Activated effector memory CD4-positive, alpha-beta T cell treated with Interleukin-2 at 50 U/mL for 16 hours (primary cell): ENCODE results near the gene NABP2.
A peak's percentile ranks its signal among the peaks of the same experiment; 100 is the strongest.

Experiments
- DNase-seq: peaks from one replicate; pipeline ENCODE4 v3.0.0-alpha.2; 2020

The NABP2 gene

DNA sequence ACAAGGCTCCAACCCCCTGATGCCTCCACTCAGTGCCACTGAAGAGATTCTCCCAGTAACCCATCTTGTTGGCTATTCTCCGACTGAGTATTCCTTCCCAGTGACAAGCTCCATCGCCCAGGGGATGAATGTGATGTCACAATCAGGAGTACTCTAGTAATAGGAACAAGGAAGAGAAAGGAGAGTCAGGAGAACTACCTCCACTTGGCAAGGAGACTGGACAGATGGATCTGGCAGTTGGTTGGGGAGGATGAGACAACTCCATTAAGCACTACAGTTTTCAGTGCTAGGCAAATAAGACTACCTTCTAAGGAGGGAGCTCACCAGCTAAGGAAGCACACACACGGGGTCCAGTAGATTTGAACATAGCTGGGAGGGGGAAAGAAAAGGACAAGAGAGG is 7.7 kb upstream of the NABP2 start:
- no peak for DNase-seq

DNA sequence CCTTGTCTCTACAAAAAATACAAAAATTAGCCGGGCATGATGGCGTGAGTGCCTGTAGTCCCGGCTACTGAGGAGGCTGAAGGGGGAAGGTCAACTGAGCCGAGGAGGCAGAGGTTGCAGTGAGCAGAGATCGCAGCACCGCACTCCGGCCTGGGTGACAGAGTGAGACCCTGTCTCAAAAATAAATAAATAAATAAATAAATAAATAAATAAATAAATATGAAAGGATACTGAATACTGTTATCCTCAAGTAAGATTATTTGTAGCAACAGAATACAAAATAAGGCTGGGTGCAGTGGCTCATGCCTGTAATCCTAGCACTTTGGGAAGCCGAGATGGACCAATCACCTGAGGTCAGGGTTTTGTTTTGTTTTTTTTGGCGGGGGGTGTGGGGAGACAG is 4.3 kb upstream of the NABP2 start:
- DNase-seq, result no peak

DNA sequence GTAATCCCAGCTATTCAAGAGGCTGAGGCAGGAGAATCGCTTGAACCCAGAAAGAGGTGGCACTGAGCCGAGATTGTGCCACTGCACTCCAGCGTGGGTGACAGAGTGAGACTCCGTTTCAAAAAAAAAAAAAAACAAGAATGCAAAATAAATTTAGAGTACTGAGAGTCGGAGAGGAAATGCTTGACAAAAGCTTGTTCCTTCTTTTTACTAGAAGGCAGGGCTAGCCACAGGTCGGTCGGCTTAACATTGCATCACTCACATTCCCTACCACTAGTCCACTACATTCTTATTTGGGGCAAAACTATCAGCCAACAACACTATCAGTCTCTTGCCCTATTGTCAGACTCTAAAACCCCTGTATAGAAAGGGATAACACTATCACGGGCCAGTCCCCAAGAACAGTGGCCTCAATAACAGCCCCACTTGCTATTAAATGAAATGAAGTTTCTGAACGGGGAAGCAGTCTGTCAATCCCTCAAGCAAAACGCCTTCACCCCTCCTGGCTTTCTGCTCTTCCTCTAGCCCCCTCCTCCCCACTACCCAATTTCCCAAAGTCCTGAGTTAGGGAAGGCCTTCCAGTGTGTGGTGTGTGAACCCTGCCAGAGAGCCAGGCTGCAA is 3.4 kb upstream of the NABP2 start:
- DNase-seq, result no peak

DNA sequence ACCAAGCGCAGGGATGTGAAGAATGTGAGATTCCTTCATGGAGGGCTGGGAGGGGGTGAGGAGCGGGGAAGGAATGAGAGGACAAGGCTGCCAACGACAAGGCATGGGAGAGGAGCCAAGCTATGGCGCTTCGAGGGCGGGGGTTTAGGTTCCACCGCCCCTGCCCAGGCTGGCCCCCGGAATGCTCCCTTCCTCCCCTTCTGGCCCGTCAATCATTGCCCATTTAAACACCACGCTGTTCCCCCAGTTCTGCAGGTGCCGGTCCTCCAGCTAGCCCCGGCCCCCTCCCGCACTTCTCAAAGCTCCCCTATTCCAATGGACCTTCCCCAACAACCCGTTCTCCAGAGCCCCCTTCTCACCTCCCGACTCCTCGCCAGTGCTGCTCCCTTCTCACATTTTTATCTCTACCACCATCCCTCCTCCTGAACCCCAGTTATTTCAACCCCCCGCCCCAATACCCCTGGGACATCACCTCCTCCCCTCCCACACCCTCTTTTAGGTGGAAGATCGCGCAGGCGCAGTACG is 2.8 kb upstream of the NABP2 start:
- DNase-seq, result no peak

DNA sequence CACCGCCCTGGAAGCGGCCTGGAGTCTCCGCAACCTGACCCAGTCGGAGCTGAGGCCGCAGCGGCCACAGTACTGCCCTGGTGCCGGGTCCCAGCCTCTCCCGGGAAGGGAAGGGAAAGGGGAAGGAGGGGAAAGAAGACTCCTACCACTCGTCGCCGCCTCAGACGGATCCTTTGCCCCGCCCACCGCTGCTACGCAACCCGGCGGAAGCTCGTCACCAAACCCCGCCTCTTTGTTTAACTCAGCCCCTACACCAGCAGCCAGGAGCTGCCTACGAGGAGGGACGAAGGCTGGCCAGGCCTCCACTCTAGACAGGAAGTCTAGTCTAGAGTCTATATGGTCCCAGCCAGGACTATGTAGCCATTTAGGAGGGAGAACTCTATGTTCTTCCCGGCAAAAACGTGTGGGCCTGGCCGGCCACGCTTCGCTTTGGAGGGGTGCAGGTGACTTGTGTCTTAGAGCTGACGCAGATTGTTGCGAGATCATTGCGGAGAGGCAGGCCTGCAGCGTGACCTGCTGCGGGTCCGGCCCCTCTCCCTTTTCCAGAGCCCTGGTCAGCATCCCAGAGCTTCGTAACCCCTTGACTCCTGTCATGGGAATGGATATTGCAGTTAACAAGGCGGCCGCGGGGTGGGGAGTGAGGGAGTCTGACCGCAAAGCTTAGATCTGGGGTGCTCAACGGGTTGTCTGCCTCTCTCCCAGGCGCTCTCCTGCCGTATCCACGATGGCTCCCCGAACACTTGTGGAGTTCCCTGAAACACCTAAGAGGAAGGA is 2.2 kb upstream of the NABP2 start, which contains the start of gene RNF41:
TSS of gene RNF41 (minus strand) at position 166 of the 774 bp plus-strand sequence. CDS start 7,875 bp downstream, outside the sequence.
- DNase-seq, result peak; percentile 89

DNA sequence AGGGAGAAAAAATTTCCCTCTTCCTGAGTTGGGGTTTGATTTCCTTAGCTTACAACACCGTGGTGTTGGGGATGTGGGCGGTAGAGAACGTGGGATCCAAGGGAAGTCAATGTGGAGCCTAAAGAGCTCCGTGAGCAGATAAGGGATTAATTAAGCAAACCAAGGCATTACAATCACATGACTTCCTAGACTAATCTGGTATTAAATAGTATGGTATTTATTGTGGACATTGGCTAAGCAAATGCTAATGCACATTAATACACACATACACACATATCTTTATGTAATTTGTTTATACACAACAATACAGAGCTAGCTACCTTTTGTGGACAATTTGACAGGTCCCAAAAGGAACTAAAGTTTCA is 1.6 kb upstream of the NABP2 start:
- no peak for DNase-seq

DNA sequence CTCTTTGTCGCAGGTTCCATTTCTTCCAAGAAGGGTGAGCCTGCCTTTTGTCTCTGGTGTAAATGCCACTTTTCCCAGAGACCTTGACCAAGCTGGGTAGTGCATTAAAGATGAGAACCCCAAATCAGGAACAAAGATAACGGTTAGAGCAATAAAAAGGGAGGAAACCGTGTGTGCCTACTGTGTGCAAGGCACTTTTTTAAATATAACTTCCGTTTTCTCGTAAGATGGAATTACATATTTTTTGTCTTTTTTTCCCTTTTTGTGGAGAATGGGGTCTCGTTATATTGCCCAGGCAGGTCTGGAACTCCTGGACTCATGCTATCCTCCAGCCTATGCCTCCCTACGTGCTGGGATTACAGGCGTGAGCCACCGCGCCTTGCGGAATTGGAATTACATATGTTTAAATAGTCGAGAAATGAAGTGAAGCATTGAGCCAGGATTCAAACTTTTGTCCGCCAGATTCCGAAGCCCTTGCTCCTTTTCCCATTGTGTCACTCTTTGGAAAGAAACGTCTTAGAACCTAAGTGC is 506 bp upstream of the NABP2 start:
- DNase-seq, result no peak

DNA sequence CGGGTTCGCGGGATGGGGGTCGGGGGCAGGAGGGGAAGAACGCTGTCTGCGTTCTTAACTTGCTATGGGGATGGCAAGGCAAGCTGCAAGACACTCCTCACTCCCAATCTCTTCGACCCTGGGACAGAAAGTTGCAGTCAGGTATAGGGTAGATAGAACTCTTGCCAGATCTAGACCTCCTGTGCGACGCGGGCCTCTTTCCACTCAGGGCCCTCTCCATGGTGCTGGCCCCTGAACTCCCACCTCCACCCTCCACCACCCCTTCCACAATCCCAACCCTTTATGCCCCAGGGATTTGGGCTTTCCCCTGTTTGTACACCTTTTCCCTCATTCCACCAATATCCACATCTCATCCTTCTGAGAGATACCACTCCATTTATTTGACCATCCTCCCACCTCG is 812 bp downstream of the NABP2 start:
- no peak for DNase-seq

DNA sequence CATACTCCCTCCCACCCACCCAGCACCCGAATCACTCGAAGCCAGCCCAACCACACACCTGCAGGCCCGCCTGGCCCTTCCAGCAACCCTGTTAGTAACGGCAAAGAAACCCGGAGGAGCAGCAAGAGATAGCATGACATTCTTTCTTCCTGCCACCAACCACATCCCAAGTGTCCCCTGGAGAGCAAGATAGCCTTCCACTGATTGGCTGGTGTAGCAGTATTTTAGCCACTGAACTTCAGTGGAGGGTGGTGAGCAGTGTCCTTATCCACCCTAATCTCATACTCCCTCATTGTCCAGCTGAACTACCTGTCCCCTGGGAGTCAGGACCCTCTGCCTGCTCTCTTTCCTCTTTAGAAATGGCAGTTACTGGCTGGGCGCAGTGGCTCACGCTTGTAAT is 4.9 kb downstream of the NABP2 start:
- DNase-seq, result no peak

DNA sequence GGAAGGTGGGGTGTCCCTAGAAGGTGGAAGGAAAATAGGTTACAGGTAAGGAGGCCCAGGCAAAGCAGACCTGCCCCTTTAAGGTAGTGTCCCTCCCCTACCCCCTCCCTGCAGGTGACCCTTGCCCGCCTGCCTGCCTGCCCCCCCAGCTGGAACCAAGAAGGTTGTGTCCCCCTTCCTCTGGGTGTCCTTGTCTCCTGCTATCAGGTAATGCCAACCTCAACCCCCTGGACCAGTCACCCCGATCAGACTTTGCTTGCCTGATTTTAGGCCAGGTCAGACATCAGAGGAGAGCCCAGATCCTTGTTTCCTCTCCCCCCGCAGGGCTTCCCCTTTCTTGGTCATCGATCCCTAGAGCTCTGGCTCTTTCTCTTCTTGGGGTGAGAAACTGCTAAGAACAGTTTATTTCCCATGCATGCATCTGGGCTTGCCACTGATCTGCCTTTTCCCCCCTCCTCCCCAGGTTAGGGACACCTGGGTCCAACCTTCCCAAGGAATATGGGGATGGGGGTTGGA is 5.8 kb downstream of the NABP2 start, which contains the start of gene SLC39A5:
TSS of gene SLC39A5 (plus strand) at position 136 of the 516 bp plus-strand sequence. CDS start 1,224 bp downstream, outside the sequence.
- no peak for DNase-seq

DNA sequence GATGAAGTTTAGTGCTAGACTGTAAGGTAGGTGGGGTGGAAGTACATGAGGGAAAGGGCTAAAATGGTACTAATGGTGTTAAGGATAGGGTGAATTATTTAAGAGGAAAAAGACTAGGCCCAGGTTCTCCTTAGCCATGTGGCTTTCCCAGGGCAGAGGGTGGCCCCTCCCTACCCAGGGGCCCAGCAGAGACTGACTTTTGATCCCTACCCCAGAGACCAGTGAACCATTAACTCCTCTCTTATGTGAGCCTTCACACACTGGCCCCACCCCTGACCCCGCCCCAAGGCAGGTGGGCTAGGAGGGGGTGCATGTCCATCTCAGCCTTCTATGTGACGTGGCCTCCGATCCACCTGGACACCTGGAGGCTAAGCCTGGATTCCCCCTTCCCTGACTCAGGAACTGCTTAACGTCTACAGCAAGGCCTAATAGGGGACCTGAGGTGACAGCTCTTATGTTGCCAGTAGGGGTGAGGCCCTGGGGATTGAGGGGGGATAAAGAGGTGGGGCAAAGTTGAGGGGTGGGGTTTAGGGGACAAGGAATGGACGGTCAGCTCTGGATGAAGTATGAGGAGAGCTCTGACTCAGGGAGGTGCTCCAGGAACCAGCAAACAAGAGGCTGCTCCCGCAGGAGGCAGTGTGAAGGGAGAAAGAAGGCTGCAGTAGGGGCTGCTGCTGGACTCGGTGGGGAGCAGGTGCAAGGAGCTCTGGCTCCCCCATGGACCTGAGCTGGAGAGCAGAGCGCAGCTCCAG is 6.5 kb downstream of the NABP2 start:
- DNase-seq, result no peak

DNA sequence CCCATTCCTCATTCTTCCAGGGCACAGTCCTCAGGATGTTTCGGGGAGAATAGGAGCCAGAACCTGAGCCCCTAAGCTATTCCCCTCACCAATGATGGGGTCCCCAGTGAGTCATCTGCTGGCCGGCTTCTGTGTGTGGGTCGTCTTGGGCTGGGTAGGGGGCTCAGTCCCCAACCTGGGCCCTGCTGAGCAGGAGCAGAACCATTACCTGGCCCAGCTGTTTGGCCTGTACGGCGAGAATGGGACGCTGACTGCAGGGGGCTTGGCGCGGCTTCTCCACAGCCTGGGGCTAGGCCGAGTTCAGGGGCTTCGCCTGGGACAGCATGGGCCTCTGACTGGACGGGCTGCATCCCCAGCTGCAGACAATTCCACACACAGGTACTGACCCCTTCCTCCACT is 7.0 kb downstream of the NABP2 start:
- no peak for DNase-seq

DNA sequence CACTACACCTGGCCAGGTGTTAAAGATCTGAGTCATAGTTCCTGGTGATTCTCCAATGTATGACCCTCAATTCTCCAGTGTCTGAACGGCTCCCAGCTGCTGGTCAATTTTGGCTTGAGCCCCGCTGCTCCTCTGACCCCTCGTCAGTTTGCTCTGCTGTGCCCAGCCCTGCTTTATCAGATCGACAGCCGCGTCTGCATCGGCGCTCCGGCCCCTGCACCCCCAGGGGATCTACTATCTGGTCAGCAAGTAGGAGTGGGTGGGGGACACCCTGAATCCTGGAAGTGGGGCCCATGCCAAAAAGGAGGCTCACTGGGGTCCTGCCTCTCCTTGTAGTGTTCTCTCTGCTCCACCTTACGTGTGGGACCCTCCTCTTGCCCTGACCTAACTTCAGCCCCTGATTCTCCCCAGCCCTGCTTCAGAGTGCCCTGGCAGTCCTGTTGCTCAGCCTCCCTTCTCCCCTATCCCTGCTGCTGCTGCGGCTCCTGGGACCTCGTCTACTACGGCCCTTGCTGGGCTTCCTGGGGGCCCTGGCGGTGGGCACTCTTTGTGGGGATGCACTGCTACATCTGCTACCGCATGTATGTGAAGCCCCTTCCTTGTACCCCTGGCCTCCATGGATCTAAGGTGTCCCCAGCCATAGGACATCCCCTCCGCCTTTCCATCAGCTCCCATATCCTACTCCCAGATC is 10.7 kb downstream of the NABP2 start:
- no peak for DNase-seq

DNA sequence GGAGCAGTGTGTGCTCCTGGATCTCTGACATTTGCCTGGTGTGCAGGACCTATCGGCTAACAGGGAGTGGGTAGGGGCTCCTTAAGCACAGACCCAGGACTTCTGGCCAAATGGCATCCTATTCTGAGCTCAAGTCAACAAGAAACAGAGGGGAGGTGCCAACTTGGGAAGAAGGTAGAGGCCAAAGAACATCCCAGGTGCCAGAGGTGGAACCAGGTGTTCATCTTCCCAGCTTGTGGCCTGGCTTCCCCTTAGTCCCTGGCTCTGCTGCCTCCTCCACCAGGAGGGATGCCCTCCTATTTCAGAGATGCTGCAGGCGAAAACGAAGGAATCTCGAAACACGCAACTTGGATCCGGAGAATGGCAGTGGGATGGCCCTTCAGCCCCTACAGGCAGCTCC is 11.9 kb downstream of the NABP2 start:
- no peak for DNase-seq

DNA sequence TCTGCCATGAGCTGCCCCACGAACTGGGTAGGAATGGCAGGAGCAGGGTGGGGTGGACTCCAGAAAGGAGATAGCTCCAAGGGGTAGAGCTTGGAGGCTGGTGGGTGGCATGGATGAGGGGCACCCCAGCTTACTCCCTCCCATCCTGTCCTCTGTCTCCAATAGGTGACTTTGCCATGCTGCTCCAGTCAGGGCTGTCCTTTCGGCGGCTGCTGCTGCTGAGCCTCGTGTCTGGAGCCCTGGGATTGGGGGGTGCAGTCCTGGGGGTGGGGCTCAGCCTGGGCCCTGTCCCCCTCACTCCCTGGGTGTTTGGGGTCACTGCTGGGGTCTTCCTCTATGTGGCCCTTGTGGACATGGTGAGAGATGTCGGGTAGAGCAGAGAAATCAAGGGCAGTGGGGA is 12.8 kb downstream of the NABP2 start:
- no peak for DNase-seq

DNA sequence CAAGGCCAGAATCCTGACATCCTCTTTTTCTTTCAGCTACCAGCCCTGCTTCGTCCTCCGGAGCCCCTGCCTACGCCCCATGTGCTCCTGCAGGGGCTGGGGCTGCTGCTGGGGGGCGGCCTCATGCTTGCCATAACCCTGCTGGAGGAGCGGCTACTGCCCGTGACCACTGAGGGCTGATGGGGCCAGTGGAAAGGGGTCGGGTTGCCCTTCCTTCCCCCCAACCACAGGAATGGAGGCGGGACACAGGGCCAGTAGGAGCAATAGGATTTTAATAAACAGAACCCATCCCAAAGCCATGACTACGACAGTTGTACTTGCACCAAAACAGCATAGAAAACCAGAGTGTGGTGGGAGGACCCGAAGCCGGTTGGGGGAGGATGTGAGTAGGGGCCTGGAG is 13.4 kb downstream of the NABP2 start:
- DNase-seq, result no peak

DNA sequence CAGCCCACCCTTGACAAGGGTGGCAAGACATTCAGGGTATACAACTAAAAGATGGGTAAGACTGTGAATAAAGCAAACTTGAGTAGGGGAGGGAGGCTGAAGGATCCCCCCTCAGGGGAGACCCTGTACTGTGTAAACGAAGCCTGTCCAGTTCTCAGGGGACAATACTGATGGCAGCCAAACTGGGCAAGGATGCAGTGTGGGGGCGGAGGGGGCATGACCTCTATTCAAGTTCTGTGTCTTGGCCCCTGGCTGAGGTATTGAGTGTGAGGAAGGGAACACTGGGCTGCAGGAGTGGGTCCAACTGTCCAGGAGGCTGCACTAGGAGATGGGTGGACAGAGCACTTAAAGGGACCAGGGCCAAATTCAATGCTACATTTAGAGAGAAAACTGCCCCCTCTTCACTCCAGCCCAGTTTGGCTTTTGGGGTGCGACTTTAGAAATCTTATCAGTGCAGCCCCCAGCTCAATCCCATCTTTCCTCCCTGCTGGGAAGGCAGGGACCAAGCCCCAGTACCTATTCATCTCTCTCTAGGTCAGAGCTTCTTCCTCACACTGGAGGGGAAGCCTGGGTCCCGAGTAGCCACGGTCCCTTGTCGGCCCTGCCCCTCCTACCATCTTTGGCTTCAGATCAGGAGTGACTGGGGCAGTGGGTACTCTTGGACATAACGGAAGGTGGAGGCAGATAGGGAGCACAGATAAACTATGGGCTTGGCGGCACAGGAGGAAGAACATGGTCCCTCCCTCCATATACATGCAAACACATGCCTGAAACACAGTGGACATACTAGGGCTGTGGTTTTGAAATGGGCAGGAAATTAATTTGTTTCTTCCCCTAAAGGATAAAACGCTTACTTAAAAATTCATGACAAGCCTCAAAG is 17.5 kb downstream of the NABP2 start:
- DNase-seq, result no peak

DNA sequence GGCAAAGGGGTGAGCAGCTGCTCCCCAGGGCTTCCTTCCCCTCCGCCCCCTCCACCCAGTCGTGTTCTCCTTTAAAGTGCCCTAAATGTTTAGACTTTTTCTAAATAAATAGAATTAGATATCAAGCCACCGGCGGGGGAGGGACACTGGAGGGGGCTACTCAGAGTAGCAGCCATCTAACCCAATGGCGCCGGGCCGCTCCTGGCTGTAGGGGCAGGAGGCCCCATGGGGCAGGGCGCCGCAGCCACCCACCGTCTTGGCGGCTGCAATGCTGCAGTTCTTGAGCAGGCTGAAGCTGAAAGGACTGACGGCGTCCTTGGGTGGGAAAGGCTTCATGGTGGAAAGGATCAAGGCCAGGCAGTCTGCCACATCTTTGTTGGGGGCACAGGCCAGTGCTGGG is 18.8 kb downstream of the NABP2 start:
- DNase-seq, result no peak

DNA sequence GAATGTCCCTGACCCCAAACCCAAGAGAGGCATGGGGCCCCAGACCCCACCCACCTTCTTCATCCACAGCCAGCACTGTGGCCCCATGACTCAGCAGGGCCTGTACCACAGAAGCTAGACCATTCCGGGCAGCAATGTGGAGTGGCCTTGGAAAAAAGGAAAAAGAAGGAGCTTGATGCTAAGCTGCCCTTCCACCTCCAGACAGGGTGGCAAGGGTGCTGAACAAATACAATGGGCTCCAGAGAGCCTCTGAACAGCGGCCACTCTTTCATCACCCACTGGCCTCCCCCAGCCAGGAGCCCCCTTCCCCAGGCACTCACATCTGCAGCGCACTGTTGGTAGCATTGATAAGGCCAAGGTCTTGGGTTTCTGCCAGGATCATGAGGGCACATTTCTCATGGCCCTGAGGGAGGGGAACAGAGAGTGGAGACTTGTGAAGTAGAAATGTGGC is 19.6 kb downstream of the NABP2 start:
- no peak for DNase-seq

DNA sequence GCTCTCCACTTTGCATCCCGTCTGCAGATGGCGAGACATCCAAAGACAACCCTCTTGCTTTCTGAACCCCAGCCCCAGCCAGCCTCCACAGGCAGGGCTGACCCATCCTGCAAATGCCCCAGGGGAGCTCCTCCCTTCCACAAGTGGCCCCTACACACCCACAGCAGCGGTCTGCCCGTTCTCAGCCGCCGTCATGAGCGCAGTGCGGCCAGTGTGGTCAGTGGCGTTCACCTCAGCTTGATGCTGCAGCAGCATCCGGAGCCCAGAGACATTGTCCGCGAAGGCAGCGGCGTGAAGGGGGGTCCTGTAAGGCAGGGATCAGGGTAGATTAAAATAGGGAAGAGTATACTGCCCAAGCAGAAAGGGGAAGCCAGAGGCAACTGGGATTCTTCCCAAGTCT is 20.4 kb downstream of the NABP2 start:
- DNase-seq, result no peak

DNA sequence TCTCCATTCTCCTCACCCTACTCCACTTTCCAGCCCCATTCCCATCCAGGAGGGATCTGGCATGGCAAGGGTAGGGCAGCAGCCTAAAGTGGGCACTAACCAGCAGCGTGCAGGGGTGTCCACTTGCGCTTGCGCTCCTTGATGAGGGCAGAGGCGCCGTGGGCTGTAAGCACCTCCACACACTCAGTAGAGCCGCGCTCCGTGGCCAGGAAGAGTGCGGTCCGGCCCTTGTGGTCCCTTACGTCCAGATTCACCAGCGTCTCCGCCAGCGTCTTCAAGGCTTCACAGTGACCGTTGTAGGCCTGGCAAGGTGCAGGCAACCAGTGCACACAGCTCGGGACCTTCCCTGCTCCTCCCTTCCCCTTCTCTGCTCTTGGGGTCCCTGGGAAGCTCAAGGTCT is 23.8 kb downstream of the NABP2 start:
- no peak for DNase-seq
